Stimulated activated CD8-positive, alpha-beta memory T cell treated with anti-CD3 and anti-CD28 coated beads, Interleukin-4, amount 100 ng/mL, for 4 hours (primary cell): ENCODE results near the gene MYMX.
"Not testable (repeated sequence)": the region's sequence is repeated elsewhere in the genome, so short reads cannot be mapped to it uniquely, and the experiment has no call there.

Source experiments
- DNase-seq, 2 donors: peaks; one replicate each; pipeline ENCODE4 v3.0.0-alpha.2; 2020; ENCODE audit warnings: low read depth in 2 of 2, low spot score in 1 of 2

MYMX gene

DNA sequence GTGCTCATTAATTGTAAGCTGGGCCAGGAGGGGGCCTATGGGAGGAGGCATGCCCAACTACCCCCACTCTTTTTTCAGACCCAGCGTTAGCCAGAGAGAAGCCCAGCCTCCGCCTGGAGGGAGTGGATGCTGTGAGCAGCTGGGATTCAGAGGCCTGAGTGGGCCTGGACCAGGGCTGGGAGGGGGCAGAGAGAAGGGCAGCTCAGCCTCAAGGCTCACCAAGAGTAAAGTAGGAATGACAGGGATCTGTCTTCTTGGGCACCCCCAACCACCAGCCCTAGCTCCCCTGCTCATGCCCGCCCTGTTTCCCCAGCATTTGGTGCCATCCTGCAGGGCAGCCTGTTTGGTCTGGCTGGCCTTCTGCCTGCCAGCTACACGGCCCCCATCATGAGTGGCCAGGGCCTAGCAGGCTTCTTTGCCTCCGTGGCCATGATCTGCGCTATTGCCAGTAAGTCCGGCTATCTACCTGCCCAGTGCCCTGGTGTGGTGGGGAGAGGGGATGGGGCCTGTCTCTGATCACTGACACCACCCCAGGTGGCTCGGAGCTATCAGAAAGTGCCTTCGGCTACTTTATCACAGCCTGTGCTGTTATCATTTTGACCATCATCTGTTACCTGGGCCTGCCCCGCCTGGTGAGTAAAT, 13.4 kb downstream of the MYMX start:
- DNase-seq: no peak

DNA sequence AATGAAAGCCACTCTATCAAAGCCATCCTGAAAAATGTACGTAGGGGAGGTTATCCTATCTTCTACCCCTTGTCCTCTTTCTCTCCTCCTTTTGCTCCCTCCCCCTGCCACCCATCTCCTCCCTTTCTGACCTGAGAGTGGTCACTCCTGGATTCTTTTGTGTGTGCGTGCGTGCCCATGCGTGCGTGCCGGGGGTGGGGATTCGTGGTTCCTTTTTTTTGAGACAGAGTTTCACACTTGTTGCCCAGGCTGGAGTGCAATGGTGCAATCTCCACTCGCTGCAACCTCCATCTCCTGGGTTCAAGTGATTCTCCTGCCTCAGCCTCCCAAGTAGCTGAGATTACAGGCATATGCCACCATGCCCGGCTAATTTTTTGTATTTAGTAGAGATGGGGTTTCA, 14.7 kb downstream of the MYMX start:
- not testable (repeated sequence) for DNase-seq

DNA sequence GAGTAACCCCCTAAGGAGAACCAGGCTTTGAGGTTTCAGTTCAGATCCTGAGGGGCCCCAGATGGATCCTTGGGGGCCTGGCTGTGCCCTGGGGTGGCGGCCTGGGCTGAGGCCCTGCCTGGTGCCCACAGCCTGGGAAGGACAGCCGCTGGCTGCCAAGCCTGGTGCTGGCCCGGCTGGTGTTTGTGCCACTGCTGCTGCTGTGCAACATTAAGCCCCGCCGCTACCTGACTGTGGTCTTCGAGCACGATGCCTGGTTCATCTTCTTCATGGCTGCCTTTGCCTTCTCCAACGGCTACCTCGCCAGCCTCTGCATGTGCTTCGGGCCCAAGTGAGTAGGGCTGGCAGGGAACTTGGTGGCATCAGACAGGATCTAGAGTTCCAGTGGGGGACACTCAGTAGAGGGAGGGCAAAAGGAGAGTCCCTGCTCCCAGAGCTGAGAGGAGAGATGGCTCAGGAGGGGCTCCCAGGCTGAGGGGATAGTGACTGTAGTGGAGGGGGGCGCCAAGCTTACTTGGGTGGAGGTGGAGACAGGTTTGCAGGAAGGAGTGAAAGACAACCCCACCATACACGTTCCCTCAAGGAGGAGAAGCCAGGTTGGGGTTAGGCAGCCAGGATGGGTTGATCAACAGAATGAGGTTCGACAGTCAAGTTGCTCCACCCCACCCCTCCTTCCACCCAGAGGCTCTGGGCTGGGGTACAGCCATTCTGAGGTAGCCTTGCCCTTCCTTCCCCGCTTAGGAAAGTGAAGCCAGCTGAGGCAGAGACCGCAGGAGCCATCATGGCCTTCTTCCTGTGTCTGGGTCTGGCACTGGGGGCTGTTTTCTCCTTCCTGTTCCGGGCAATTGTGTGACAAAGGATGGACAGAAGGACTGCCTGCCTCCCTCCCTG, 16.2 kb downstream of the MYMX start:
- DNase-seq: no peak

DNA sequence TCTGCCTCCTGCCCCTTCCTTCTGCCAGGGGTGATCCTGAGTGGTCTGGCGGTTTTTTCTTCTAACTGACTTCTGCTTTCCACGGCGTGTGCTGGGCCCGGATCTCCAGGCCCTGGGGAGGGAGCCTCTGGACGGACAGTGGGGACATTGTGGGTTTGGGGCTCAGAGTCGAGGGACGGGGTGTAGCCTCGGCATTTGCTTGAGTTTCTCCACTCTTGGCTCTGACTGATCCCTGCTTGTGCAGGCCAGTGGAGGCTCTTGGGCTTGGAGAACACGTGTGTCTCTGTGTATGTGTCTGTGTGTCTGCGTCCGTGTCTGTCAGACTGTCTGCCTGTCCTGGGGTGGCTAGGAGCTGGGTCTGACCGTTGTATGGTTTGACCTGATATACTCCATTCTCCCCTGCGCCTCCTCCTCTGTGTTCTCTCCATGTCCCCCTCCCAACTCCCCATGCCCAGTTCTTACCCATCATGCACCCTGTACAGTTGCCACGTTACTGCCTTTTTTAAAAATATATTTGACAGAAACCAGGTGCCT, 16.9 kb downstream of the MYMX start:
- DNase-seq: no peak

DNA sequence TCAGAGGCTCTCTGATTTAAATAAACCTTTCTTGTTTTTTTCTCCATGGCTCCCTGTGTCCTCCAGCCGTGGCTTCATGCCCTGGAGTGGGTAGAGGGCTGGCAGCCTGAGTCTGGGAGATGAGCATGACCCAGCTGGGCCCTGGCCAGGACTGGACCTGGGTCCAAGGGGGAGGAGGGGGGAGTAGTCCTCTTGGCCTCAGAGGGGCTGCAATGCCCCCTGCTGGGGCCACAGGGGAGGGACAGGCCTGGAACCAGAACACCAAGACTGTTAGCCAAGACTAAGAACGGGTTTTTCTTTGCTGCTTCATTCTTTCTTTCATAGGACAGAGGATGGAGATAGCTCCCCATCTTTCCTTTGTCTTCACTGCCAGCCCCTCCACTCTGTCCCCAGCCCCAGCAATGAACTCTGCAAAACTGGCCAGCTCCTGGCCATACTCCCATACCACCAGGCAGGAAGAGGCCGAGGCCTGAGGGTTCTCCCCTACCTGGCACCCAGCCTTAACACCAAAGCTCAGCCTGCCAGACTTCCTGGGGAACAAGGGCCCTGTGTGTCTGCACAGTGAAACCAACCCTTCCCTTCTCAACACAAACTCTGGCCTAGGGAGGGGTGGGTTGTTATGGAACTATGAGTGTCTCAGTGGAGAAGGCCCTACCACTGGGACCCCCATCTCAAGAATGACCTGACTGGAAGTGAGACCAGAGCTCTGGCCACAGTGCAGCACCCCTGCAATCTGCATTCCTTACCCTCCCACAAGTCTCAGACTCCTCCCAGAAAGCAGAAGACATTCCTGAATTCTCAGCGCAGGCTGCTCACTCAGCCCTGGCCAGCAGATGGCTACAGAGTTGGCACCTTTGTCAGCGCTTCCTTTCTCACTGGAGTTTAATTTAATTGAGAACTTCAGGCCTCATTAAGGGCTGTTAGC, 17.6 kb downstream of the MYMX start:
- DNase-seq: no peak

DNA sequence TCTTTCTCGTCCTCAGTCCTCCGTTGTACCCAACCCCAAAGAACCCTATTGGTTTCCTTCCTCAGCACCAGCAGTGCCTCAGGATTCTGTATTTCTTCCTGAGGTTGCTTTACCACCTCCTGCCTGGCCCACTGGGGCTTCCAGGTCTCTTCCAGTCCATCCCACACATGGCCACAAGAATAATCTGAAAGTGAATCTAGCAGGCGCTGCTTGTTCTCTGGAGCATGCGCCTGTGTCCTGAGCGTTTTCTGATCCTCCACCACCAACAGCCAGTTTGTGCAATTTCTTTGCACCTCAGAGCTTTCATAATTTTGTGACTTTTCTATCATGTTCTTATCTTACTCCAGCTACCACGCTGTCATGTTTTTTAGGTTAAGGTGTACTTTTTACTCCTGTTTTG, 18.5 kb downstream of the MYMX start:
- no peak for DNase-seq

DNA sequence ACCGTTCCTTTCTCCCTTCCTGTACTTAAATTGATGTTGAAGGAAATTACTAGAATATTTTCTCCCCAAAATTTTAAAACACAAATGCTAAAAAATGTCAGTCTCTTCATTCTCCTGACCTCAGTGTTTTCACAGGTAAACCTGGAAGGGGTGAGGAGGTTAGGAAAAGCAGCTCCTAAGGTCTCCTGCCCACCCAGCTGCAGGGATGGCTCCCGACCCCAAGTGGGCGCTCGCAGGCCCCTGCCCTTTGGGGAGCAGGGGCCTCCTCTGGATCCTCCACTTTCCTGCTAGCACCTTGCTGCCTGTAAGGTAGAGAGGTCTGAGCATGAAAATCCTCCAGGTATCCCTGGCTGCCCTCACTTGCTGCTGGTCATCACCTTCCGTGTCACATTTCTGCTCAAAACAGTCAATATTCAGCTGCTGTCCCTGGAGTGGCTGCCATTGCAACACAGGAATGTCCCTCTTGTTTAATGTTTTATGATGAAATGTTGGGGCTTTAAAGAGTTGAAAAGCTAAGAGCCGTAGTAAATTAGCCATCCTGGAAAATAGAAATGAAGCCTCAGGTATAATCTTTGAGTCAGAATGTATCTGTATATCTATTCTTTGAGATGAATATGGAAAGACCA, 19.3 kb downstream of the MYMX start:
- no peak for DNase-seq

DNA sequence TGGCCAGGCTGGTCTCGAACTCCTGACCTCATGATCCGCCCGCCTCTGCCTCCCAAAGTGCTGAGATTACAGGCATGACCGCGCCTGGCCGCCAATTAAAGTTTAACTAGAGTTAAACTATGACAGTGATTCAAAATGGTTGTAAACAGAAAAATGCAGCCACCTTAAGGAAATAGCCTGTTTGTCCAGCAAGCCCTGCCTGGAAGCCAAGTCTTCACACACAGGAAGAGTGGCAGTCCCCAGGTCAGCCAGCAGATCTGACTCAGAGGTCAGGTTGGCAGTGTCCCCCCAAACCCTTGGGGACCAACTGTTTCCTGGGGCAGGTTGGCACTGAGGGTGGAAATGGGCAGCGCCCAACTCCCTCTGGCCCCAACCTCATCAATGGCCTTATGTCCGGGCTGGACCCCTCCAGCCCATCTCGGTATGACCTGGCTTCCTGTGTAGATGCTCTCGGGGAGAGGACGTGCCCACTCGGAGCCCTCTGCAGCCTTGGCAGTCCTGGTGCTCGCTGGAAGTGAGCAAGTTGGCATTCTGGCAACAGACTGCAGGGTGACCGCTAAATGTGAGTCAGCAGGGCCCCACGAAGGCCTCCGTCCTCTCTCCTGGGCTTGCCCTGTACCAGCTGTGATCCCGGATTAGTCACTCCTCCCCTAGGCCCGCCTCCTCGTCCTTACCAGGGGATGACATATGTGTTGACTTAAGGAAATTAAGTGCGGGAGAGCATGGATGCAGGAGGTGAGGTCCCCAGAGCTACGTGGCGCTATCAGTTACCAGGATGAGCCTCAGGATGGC, 20.5 kb downstream of the MYMX start:
- peak; percentile 43 to 57 for DNase-seq

DNA sequence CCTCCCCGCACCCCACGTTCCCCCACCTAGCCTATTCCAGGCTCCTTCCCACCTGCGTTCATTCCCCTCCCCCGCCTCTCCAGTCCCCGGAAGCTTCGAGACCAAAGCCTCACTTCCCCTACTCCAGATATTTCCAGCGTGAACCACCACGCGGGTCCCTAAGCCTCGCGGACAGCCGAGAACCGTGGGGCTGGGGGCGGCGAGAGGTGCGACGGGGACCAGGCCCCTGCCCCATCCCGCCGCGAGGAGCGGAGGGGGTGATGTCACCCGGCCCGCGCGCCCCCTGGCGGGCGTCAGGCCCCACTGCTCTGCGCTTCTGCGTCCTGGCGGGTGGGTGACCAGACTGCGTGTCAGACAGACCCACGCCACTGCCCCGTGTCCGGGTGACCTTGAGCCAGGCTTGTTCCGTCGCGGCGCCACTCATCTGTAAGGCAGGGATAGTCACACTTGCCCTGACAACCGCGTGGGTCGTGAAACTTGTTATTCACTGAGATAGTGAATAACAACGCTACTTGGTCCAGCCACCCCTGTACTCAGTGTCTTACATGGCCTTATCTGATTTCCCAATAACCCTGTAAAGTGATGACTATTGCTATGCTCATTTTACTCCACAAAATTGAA, 21.2 kb downstream of the MYMX start:
- DNase-seq: peak; percentile 55 to 56

DNA sequence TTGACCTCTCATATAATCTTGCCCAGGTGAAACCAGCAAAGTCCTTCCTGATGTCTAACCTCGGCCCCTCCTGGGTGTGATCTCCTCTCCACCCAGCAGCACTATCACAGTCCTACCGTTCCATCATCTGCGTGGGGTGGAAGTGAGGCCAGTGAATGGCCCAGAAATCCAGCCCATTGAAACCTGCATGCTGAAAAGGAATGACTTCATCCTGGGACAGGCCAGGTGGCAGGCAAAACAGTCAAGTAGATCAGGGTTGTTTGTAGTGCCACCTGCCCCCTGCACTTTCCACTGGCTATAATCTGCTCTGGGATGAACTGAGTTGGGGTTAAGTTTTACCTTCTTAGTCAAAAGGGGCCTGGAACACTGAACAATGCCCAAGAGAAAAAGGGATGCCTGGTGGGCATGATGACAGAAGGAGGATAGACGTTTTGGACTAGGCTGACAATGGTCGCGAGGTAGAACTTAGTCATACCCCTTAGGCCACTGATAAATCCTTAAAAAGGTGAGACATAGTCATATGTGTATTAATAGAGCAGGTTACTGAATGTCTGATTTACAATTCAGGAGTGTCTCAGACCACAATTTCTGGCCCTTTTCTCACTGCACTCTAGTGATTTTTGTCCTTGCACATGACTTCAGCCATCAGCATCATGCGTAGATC, 22.1 kb downstream of the MYMX start:
- DNase-seq: no peak

DNA sequence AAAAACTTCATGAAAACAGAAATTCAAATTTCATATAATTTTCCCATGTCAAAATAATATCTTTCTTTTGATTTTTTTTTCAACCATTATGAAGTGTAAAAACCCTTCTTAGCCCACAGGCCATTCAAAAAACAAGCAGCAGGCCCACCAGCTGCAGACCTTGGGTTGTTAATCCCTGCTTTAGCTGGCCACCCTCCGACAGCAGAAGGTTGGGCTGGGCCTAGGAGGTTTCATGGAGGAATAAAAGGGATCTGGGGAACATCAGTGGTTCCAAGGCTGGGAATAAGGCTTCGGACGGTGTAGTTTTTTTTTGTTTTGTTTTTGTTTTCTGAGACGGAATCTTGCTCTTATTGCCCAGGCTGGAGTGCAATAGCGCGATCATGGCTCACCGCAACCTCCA, 26.6 kb downstream of the MYMX start:
- no peak for DNase-seq

DNA sequence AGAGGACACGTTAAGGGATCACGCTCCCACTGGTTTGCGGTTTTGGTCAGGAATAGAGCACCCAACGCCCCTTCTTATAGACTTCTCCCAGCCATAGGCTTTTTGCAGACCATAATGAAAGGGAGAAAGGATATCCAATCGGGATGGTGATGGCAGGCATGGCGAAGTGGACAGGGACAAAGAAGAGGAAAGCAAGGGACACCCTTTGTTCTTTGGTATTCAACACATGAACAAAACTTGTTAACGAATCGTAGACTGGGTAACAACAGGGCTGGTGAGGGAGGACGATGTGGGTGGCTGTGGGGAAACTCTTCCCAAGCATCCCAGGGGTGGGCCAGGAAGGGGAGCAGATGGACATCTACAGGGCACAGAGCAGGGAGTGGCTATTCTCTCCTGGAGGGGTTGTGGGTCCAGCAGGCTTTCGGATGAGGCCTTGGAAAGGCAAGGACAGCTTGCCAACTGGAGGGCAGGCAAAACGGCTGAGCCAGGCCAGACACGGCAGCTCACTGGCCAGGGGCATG, 28.7 kb downstream of the MYMX start:
- DNase-seq: no peak

DNA sequence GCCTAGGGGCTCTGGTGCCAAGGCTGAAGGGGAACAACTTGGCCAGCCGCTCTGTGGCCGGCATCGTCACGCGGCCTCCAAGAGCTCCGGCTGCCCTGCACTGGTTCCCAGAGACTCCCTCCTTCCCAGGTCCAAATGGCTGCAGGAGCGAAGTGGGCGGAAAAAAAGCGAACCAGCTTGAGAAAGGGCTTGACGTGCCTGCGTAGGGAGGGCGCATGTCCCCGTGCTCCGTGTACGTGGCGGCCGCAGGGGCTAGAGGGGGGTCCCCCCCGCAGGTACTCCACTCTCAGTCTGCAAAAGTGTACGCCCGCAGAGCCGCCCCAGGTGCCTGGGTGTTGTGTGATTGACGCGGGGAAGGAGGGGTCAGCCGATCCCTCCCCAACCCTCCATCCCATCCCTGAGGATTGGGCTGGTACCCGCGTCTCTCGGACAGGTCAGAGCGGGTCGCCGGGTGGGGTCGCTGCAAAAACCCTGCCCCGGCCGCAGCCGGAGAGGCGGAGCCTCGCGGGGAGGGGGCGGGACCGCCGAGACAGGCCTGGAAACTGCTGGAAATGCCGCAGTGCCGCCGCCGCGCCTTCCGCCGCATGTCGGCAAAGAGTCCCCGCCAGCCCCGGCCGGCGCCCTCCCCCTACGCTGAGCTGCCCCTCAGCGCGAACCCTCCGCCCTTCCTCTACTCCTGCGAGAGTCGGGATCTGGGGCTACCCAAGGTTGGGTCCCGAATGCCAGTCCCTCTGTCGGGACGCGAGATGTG, 29.4 kb downstream of the MYMX start:
- DNase-seq: peak; percentile 70 to 75

DNA sequence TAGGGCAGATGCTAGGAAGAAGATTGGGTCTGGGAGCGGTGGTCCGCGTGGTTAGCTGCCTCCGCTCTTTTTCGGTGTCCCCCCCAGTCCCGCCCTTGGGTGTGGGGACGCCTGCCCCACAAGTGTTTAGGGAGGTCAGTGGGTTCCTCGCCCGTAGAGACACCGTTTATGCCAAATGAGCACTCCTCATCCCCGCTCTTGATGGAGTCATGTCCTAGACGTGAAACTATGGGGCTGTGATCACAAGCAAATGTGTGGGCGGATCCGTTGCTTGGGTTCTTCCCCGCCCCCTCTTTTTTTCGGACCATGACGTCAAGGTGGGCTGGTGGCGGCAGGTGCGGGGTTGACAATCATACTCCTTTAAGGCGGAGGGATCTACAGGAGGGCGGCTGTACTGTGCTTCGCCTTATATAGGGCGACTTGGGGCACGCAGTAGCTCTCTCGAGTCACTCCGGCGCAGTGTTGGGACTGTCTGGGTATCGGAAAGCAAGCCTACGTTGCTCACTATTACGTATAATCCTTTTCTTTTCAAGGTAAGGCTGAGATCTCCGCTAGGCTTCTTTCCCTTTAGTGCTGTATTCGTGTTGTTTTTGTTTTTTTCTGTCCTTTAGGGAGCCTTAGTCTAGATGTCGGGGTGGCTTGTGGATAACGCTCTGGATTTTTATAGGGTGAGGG, 30.1 kb downstream of the MYMX start, which contains the start of gene HSP90AB1:
HSP90AB1 (plus strand) TSS at position 439 of the 675 bp plus-strand sequence. CDS start 1,529 bp downstream, outside the sequence.
- DNase-seq: peak; percentile 96

DNA sequence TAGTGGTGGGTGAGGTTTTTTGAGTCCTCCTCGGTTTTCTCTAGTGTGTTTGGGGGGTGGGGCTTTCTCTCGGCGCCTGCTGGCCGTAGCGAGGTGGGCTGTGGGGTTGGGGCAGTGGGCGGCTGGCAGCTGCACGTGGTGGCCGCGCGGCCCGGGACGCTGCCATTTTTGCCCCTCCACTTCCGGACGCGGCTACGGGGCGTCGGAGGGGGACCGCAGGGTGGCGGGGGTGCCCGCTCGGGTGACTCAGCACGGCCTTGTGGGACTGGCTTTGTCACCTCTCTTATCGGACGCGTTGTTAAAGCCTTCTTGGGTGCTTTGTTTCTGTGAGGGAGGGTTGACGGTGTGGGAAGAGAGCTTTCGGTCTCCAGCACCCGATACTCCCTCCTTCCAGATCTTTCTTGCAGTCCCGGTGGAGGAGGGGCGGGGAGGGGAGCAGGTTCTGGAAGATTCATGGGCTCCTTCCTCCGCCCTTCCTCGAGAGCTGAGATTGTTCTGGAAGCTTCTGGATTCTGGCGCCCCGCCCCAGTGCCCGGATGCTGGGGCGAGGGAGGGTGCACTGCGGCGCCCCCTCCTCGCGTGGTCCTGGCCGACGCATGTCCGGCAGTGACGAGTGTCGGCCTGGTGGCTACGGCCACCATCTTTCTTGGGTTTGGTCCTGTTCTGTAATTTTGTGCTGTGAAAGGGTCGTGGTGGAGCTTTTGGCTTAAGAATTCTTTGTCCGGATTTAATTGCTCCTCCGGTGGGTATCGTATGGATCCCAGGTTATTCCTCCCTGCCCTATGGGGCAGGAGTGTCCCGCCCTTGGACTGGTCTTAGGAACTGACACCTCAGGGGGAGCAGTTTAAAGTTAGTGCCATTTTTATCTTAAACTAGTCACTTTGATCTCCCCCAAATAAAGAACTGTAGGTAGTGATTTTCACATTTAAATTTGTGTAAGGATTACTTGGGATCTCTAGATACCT, 30.9 kb downstream of the MYMX start:
- DNase-seq: peak; percentile 83 to 91

DNA sequence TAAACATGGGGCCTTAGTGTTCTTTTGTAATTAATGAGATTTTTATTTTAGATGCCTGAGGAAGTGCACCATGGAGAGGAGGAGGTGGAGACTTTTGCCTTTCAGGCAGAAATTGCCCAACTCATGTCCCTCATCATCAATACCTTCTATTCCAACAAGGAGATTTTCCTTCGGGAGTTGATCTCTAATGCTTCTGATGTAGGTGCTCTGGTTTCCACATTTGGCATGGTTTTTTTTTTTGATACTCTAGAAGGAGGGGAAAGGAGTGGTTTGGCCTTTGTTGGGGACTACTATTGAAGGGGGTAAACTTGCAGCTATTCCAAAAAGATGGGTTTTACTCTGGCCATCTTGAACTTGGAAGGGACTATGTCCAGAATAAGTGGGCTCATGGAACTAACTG, 31.9 kb downstream of the MYMX start:
- DNase-seq: no peak
